Measurements from ENCODE around the gene CFAP58.
"Not testable (repeated sequence)": the region's sequence is repeated elsewhere in the genome, so short reads cannot be mapped to it uniquely, and the experiment has no call there.

The CFAP58 gene

GRCh38 chr10:104430360-104430759 lies 76.7 kb downstream of the CFAP58 start:
- DNase-seq (ENCODE audit: low spot score): no peak
- no peak for FAIRE-seq

- DNase-seq (ENCODE audit: low spot score) (no peak), FAIRE-seq (no peak)
Observed at GRCh38 chr10:104433669-104434068, 80.0 kb downstream of the CFAP58 start.

- DNase-seq (ENCODE audit: low spot score) (no peak), FAIRE-seq (no peak)
Observed at GRCh38 chr10:104434601-104435000, 81.0 kb downstream of the CFAP58 start.

- no peak for DNase-seq (ENCODE audit: low spot score)
Observed at GRCh38 chr10:104435822-104436221, 82.2 kb downstream of the CFAP58 start.

GRCh38 chr10:104437226-104437625 lies 83.6 kb downstream of the CFAP58 start:
- no peak for FAIRE-seq
- no peak for DNase-seq (ENCODE audit: low spot score)

More at GRCh38 chr10:104435822-104436221, 82.2 kb downstream of the CFAP58 start:
- FAIRE-seq: no peak

GRCh38 chr10:104440221-104440620 lies 86.6 kb downstream of the CFAP58 start:
- FAIRE-seq (no peak), DNase-seq (ENCODE audit: low spot score) (no peak)

GRCh38 chr10:104441329-104442000 lies 87.8 kb downstream of the CFAP58 start:
- no peak for FAIRE-seq
- DNase-seq (ENCODE audit: low spot score): peak; percentile 46

GRCh38 chr10:104445359-104445758 lies 91.7 kb downstream of the CFAP58 start:
- FAIRE-seq (peak; percentile 27), DNase-seq (ENCODE audit: low spot score) (peak; percentile 80)

GRCh38 chr10:104446151-104446550 lies 92.5 kb downstream of the CFAP58 start:
- FAIRE-seq (no peak), DNase-seq (ENCODE audit: low spot score) (no peak)

GRCh38 chr10:104447331-104447730 lies 93.7 kb downstream of the CFAP58 start:
- peak; percentile 87 for FAIRE-seq
- DNase-seq (ENCODE audit: low spot score): no peak

- FAIRE-seq: no peak
- no peak for DNase-seq (ENCODE audit: low spot score)
Observed at GRCh38 chr10:104447906-104448305, 94.3 kb downstream of the CFAP58 start.

GRCh38 chr10:104449391-104449790 lies 95.8 kb downstream of the CFAP58 start:
- DNase-seq (ENCODE audit: low spot score) (no peak), FAIRE-seq (no peak)

GRCh38 chr10:104450490-104450889 lies 96.9 kb downstream of the CFAP58 start:
- DNase-seq (ENCODE audit: low spot score): no peak
- FAIRE-seq: no peak

GRCh38 chr10:104450954-104451353 lies 97.3 kb downstream of the CFAP58 start:
- FAIRE-seq: peak; percentile 72
- DNase-seq (ENCODE audit: low spot score): no peak

GRCh38 chr10:104452977-104453376 lies 99.3 kb downstream of the CFAP58 start:
- FAIRE-seq: no peak
- DNase-seq (ENCODE audit: low spot score): no peak

- FAIRE-seq (no peak), DNase-seq (ENCODE audit: low spot score) (no peak)
Observed at GRCh38 chr10:104456802-104457542, 103.3 kb downstream of the CFAP58 start.

- DNase-seq (ENCODE audit: low spot score) (no peak), FAIRE-seq (no peak)
Observed at GRCh38 chr10:104457543-104457828, 103.9 kb downstream of the CFAP58 start.

- FAIRE-seq; DNase-seq (ENCODE audit: low spot score): not testable (repeated sequence)
Observed at GRCh38 chr10:104465575-104465974, 111.9 kb downstream of the CFAP58 start.

GRCh38 chr10:104468818-104469217 lies 115.2 kb downstream of the CFAP58 start:
- FAIRE-seq: not testable (repeated sequence)

GRCh38 chr10:104472505-104472904 lies 118.9 kb downstream of the CFAP58 start:
- DNase-seq (ENCODE audit: low spot score) (no peak), FAIRE-seq (no peak)

More at GRCh38 chr10:104468818-104469217, 115.2 kb downstream of the CFAP58 start:
- DNase-seq (ENCODE audit: low spot score): not testable (repeated sequence)

- FAIRE-seq (no peak), DNase-seq (ENCODE audit: low spot score) (no peak)
Observed at GRCh38 chr10:104472957-104473745, 119.5 kb downstream of the CFAP58 start.

GRCh38 chr10:104478380-104478779 lies 124.7 kb downstream of the CFAP58 start:
- DNase-seq (ENCODE audit: low spot score) (no peak), FAIRE-seq (no peak)
